GM19438 (cell line): ENCODE results near the gene YY1.
"Not testable (repeated sequence)": the region's sequence is repeated elsewhere in the genome, so short reads cannot be mapped to it uniquely, and the experiment has no call there.

ENCODE experiments used
- ATAC-seq: cut with Tn5 transposase; IDR thresholded peaks from one replicate; pipeline ENCODE4 v1.9.1; 2021; ENCODE audit warnings: low read depth; ENCODE audit not compliant: unreplicated experiment

YY1 gene

GRCh38 chr14:100238419-100239210, at the start of gene YY1:
YY1 (plus strand) TSS chr14:100239144; CDS start chr14:100239245, 101 bp downstream.
- peak; percentile 72 for ATAC-seq

GRCh38 chr14:100190126-100190525, 48.8 kb upstream of the YY1 start:
- ATAC-seq: no peak

GRCh38 chr14:100191584-100192249, 47.2 kb upstream of the YY1 start:
- ATAC-seq: no peak

- ATAC-seq: no peak
Measured at GRCh38 chr14:100192250-100192671, 46.7 kb upstream of the YY1 start.

- ATAC-seq: peak; percentile 98
Measured at GRCh38 chr14:100192672-100193416, 46.1 kb upstream of the YY1 start.

- ATAC-seq: no peak
Measured at GRCh38 chr14:100193417-100194357, 45.3 kb upstream of the YY1 start.

GRCh38 chr14:100199240-100199860, 39.6 kb upstream of the YY1 start:
- ATAC-seq: no peak

GRCh38 chr14:100200311-100200710, 38.6 kb upstream of the YY1 start:
- ATAC-seq: no peak

GRCh38 chr14:100201701-100202100, 37.2 kb upstream of the YY1 start:
- no peak for ATAC-seq

- ATAC-seq: no peak
Measured at GRCh38 chr14:100202712-100203111, 36.2 kb upstream of the YY1 start.

- ATAC-seq: no peak
Measured at GRCh38 chr14:100203146-100203545, 35.8 kb upstream of the YY1 start.

- ATAC-seq: no peak
Measured at GRCh38 chr14:100203962-100204834, 34.7 kb upstream of the YY1 start.

- not testable (repeated sequence) for ATAC-seq
Measured at GRCh38 chr14:100204835-100205167, 34.1 kb upstream of the YY1 start.

GRCh38 chr14:100207588-100207987, 31.4 kb upstream of the YY1 start:
- ATAC-seq: not testable (repeated sequence)

GRCh38 chr14:100208136-100208535, 30.8 kb upstream of the YY1 start:
- not testable (repeated sequence) for ATAC-seq

GRCh38 chr14:100211366-100211765, 27.6 kb upstream of the YY1 start:
- no peak for ATAC-seq

- ATAC-seq: no peak
Measured at GRCh38 chr14:100211893-100212292, 27.1 kb upstream of the YY1 start.

- ATAC-seq: no peak
Measured at GRCh38 chr14:100212476-100213333, 26.2 kb upstream of the YY1 start.
